ENCODE results near the gene GP1BB.

GRCh38 chr22:19766240-19766510 lies 42.8 kb downstream of the GP1BB start:
- TF ChIP-seq YY1 (IDR thresholded peaks at IDR 0.05; ENCODE audit: low read depth, low read length), result no peak
- TF ChIP-seq CTCF (IDR thresholded peaks at IDR 0.05 in 2 of 3, conservative IDR thresholded peaks at IDR 0.05 in 1 of 3; ENCODE audit: control insufficient read depth in 2 of 3, extremely low read depth in 1 of 3, insufficient read depth in 1 of 3, low read depth in 3 of 3, low read length in 3 of 3), result no peak
- TF ChIP-seq JUND (IDR thresholded peaks at IDR 0.05; ENCODE audit: low read depth, low read length), result no peak
- no peak for TF ChIP-seq EZH2 (IDR thresholded peaks at IDR 0.05; ENCODE audit: borderline replicate concordance, control insufficient read depth, low read depth, low read length)
- no peak for TF ChIP-seq ZBTB40 (IDR thresholded peaks at IDR 0.05; ENCODE audit: borderline replicate concordance)
- no peak for TF ChIP-seq MTA2 (IDR thresholded peaks at IDR 0.05; ENCODE audit: low read depth)
- TF ChIP-seq POLR2A (IDR thresholded peaks at IDR 0.05; ENCODE audit: low read depth, low read length), result no peak
- TF ChIP-seq MEF2A (IDR thresholded peaks at IDR 0.05; ENCODE audit: insufficient read depth, low read depth, low read length), result no peak
- no peak for TF ChIP-seq SPI1 (IDR thresholded peaks at IDR 0.05; ENCODE audit: borderline replicate concordance, insufficient read depth, low read depth, low read length)
- TF ChIP-seq NRF1 (conservative IDR thresholded peaks at IDR 0.05; ENCODE audit: low read depth, low read length), result no peak
- TF ChIP-seq ATF7 (IDR thresholded peaks at IDR 0.05; ENCODE audit: low read depth), result no peak
- no peak for TF ChIP-seq NFYB (IDR thresholded peaks at IDR 0.05; ENCODE audit: insufficient read depth, low read depth, low read length)
- TF ChIP-seq MYC (IDR thresholded peaks at IDR 0.05; ENCODE audit: insufficient read depth, insufficient read length, insufficient replicate concordance, low read length, severe bottlenecking), result no peak
